Measurements from ENCODE around the gene DAW1.

Gene DAW1

DNA sequence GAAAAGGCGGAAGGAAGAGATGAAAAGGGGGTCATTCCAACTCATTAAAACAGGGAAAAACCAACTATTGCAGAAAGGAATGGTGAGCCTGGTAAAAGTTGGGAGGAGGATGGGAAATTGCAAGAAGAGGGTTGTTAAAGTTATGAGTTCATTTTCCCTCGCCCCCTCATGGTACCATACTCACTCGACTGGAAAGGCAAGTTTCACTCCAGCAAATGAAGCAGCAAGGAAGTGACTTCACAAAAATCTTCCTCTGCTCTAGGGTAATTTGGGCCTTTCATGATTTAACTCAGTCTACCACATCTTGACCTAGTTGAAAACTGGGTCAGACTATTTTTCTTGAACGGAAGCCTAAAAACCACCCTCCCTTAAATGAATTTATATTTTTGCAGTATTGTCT lies 22.8 kb upstream of the DAW1 start:
- H3K4me3 Mint-ChIP-seq: peak overlapping the region; percentile 32
- H3K27me3 Mint-ChIP-seq: peaks cover 8% of the 10 kb centered on the region
- ATAC-seq: peak; percentile 49
- peaks cover 2% of the 10 kb centered on the region for H3K4me1 Mint-ChIP-seq
- no peaks in the 10 kb centered on the region for H3K36me3 Mint-ChIP-seq (ENCODE audit: low read depth)
- DNase-seq: no peak
- no peaks in the 10 kb centered on the region for H3K9me3 Mint-ChIP-seq
- H3K27ac Mint-ChIP-seq: no peak overlapping the region

DNA sequence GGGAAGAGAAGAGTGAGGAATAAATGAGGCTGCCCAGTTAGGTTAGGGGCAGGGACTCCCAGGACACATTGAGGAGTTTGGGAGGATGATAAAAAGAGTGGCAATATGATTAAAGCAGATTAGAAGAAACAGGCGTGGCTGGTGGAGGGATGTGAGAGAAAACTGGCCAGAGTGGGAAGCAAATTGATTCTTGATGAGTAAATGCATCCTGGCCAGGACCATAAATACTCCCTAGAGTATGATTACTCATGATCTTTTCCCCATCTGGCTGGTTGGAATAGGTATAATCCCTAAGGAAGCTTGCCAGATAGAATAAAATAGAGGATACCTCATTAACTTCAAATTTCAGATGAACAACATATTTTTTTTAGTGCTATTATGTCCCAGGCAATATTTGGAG lies 21.5 kb upstream of the DAW1 start:
- H3K9me3 Mint-ChIP-seq: no peaks in the 10 kb centered on the region
- H3K4me3 Mint-ChIP-seq: no peak overlapping the region
- H3K27me3 Mint-ChIP-seq: peaks cover 8% of the 10 kb centered on the region
- peak overlapping the region; percentile 6 for H3K27ac Mint-ChIP-seq
- DNase-seq: no peak
- H3K4me1 Mint-ChIP-seq: peaks cover 2% of the 10 kb centered on the region
- H3K36me3 Mint-ChIP-seq (ENCODE audit: low read depth): no peaks in the 10 kb centered on the region
- ATAC-seq: no peak

- DNase-seq: no peak
- H3K4me3 Mint-ChIP-seq: no peak overlapping the region
- peaks cover 7% of the 10 kb centered on the region for H3K27me3 Mint-ChIP-seq
- H3K27ac Mint-ChIP-seq: no peak overlapping the region
- no peak for ATAC-seq
- no peaks in the 10 kb centered on the region for H3K36me3 Mint-ChIP-seq (ENCODE audit: low read depth)
- peaks cover 2% of the 10 kb centered on the region for H3K4me1 Mint-ChIP-seq
- H3K9me3 Mint-ChIP-seq: no peaks in the 10 kb centered on the region
Observed at GRCh38 chr2:227853204-227853629, 18.2 kb upstream of the DAW1 start.

DNA sequence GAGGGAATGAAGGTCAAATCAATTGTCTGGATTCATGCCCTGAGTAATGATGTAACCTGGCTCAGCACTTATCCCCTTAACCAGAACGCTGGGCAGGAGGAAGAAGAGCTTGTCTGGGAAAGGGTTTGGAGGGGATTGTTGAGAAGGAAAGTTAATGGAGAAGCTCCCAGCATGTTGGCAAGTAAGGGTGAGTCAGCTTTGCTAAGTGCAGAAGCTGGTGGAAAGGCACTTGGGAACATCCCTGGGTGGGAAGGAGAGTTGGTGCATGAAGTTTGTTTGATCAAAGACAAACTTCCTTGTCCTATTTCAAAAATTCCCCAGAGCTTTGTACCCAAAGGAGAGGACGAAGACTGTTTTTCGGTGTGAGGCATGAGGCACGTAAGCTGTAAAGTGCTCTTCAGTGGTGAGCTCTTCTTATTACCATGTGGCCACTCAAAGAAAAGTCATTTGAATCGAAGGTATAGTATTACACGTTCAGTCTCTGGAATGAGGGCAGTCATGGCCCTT lies 17.6 kb upstream of the DAW1 start:
- no peak overlapping the region for H3K27ac Mint-ChIP-seq
- H3K36me3 Mint-ChIP-seq (ENCODE audit: low read depth): no peaks in the 10 kb centered on the region

DNA sequence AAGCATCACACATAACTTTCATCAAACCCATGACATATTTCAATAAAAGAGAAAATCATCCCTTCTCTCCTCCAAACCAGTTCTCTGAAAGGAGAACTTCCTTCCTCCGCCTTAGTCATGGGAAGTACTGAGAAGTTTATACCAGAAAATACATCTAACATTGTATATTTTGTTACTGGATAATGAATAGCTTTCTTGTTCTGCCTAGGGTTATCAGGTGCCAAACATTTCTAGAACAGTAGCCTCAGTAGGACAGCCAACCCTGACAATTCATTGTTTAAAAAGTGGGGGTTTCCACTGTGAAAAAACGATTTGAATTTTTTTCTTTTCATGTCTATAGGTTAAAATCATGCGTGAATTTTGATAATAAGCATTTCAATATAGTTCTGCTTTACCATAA lies 16.0 kb upstream of the DAW1 start:
- Mint-ChIP-seq H3K9me3 (no peaks in the 10 kb centered on the region), H3K4me3 (no peak overlapping the region), H3K27me3 (peaks cover 4% of the 10 kb centered on the region), H3K36me3 (ENCODE audit: low read depth) (no peaks in the 10 kb centered on the region), H3K27ac (no peak overlapping the region), H3K4me1 (no peaks in the 10 kb centered on the region)
- ATAC-seq: no peak
- no peak for DNase-seq

More for the DNA sequence above, 17.6 kb upstream of the DAW1 start:
- Mint-ChIP-seq H3K27me3 (peaks cover 7% of the 10 kb centered on the region), H3K9me3 (no peaks in the 10 kb centered on the region), H3K4me1 (no peaks in the 10 kb centered on the region), H3K4me3 (no peak overlapping the region)
- no peak for ATAC-seq
- DNase-seq: no peak

- no peaks in the 10 kb centered on the region for H3K4me1 Mint-ChIP-seq
- DNase-seq (no peak), ATAC-seq (no peak)
- no peaks in the 10 kb centered on the region for H3K36me3 Mint-ChIP-seq (ENCODE audit: low read depth)
- no peak overlapping the region for H3K4me3 Mint-ChIP-seq
- no peak overlapping the region for H3K27ac Mint-ChIP-seq
- H3K9me3 Mint-ChIP-seq: no peaks in the 10 kb centered on the region
- H3K27me3 Mint-ChIP-seq: peaks cover 2% of the 10 kb centered on the region
Observed at GRCh38 chr2:227856697-227857096, 14.7 kb upstream of the DAW1 start.

DNA sequence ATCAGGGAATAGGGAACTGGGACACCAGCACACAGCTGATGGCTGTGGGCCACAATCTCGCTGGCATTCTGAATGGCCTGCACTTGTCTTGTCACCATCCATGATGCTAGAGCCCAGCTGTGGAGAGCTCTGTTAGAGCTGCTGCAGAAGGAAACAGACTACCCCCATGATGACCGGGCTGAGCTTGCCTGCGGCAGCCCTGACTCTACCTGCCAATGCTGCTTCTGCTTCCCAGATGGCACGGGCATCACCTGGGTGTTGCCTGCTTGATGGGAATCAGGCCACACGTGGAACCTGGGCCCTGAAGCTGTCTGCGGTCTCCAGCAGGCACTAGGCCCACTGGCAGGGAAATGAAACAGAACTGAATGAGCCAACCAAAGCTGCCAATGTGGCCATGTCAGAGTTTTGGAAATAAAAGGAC lies 11.2 kb upstream of the DAW1 start:
- peaks cover 4% of the 10 kb centered on the region for H3K27me3 Mint-ChIP-seq
- ATAC-seq (no peak), DNase-seq (no peak)
- no peak overlapping the region for H3K27ac Mint-ChIP-seq
- no peaks in the 10 kb centered on the region for H3K9me3 Mint-ChIP-seq
- H3K4me3 Mint-ChIP-seq: no peak overlapping the region
- peaks cover 4% of the 10 kb centered on the region for H3K4me1 Mint-ChIP-seq
- no peaks in the 10 kb centered on the region for H3K36me3 Mint-ChIP-seq (ENCODE audit: low read depth)

DNA sequence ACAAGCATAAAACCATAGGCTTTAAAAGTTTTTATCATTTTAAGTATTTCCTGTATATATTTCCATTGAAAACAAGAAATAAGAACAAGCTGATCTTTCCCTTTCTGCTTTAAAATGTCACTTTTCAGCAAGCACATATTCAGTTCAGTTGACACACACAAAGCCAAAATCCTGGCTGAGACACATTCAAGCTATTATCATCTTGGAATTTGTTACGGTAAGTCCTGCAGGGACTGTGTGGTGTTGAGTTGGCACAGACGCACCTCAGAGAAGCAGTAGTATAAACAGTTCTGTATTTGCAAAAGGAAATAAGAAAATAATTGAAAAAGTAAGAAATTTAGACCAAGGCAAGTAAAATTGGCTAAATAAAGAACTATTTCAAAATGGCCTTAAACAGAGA lies 10.4 kb upstream of the DAW1 start:
- Mint-ChIP-seq H3K36me3 (ENCODE audit: low read depth) (no peaks in the 10 kb centered on the region), H3K4me3 (no peak overlapping the region), H3K27me3 (peaks cover 6% of the 10 kb centered on the region), H3K27ac (no peak overlapping the region), H3K4me1 (peaks cover 4% of the 10 kb centered on the region), H3K9me3 (no peaks in the 10 kb centered on the region)
- ATAC-seq: no peak
- DNase-seq: no peak

- H3K4me1 Mint-ChIP-seq: peaks cover 4% of the 10 kb centered on the region
- H3K27ac Mint-ChIP-seq: no peak overlapping the region
- H3K4me3 Mint-ChIP-seq: no peak overlapping the region
- H3K36me3 Mint-ChIP-seq (ENCODE audit: low read depth): no peaks in the 10 kb centered on the region
- ATAC-seq (no peak), DNase-seq (peak; percentile 26)
- peaks cover 6% of the 10 kb centered on the region for H3K27me3 Mint-ChIP-seq
- no peaks in the 10 kb centered on the region for H3K9me3 Mint-ChIP-seq
Observed at GRCh38 chr2:227862227-227862740, 9.1 kb upstream of the DAW1 start.

DNA sequence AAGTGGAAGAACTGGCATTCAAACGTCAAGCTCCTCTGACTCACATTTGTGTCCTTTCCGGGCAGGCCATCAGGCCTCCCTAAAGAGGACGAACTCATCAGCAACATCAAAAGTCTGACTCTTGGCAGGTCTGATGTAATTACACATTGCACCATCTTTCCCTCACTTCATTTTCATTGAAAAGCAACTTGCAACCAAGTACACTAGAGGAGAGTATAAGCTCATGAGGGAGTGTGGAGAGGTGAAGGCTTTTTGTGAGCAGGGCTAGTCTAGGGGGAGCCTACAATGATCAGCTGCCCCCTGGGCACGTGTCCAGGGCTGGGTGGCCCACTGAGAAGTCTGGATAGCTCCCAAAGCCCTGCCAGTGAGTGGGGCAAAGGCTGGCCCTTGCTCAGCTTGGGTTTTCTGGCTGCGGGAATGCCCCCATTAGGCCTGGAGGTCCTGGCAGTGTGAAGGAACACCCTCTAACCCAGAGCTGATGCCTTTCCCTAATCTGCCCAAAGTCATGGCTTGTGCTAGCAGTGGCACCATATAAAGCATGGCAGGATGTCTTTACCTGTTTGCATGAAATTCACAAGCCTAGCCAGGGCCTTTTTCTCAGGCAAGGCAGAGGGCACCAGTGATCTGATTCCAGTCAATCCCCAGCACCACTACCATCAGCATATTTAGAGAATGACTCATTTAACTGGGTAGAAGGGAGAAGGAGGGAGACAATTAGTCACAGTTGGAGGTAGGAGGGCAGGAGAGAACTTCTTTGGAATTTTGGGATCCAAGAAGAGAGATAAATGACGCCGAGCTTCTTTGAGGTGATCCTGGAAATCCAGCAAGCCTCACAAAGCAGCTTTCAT lies 8.5 kb upstream of the DAW1 start:
- DNase-seq: no peak
- no peak overlapping the region for H3K4me3 Mint-ChIP-seq
- no peaks in the 10 kb centered on the region for H3K36me3 Mint-ChIP-seq (ENCODE audit: low read depth)
- ATAC-seq: no peak
- no peaks in the 10 kb centered on the region for H3K9me3 Mint-ChIP-seq
- H3K27me3 Mint-ChIP-seq: peaks cover 6% of the 10 kb centered on the region
- H3K4me1 Mint-ChIP-seq: peaks cover 4% of the 10 kb centered on the region
- H3K27ac Mint-ChIP-seq: no peak overlapping the region

- Mint-ChIP-seq H3K27me3 (peaks cover 6% of the 10 kb centered on the region), H3K4me1 (peaks cover 4% of the 10 kb centered on the region), H3K36me3 (ENCODE audit: low read depth) (no peaks in the 10 kb centered on the region), H3K4me3 (no peak overlapping the region), H3K9me3 (no peaks in the 10 kb centered on the region), H3K27ac (no peak overlapping the region)
- DNase-seq (no peak), ATAC-seq (peak; percentile 13)
Observed at GRCh38 chr2:227864161-227864756, 7.2 kb upstream of the DAW1 start.

- Mint-ChIP-seq H3K36me3 (ENCODE audit: low read depth) (no peaks in the 10 kb centered on the region), H3K9me3 (no peaks in the 10 kb centered on the region)
Observed at GRCh38 chr2:227865291-227865690, 6.1 kb upstream of the DAW1 start.

DNA sequence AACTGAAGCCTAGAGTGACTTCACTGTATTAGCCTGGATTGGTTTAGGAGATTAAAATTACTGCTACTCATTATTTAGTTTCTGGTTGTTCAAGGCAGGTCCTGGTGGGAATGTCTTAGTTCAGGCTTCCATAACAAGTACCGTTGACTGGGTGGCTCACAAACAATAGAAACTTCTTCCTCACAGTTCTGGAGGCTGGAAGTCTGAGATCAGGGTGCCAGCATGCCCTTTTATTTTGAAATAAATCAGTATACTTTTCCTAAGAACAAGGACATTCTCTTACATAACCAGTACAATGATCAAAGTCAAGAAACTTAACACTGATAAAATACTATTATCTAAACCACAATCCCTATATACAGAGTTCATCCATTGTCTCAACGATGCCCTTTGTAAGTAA lies 4.0 kb upstream of the DAW1 start:
- Mint-ChIP-seq H3K4me1 (peaks cover 4% of the 10 kb centered on the region), H3K36me3 (ENCODE audit: low read depth) (no peaks in the 10 kb centered on the region), H3K27ac (no peak overlapping the region), H3K4me3 (no peak overlapping the region), H3K27me3 (peaks cover 18% of the 10 kb centered on the region), H3K9me3 (no peaks in the 10 kb centered on the region)
- ATAC-seq (no peak), DNase-seq (no peak)

More at GRCh38 chr2:227865291-227865690, 6.1 kb upstream of the DAW1 start:
- Mint-ChIP-seq H3K4me3 (no peak overlapping the region), H3K4me1 (peaks cover 4% of the 10 kb centered on the region), H3K27me3 (peaks cover 15% of the 10 kb centered on the region), H3K27ac (no peak overlapping the region)
- ATAC-seq (no peak), DNase-seq (no peak)

- Mint-ChIP-seq H3K27me3 (peaks cover 30% of the 10 kb centered on the region), H3K36me3 (ENCODE audit: low read depth) (no peaks in the 10 kb centered on the region), H3K9me3 (no peaks in the 10 kb centered on the region), H3K4me1 (no peaks in the 10 kb centered on the region), H3K27ac (no peak overlapping the region), H3K4me3 (no peak overlapping the region)
- ATAC-seq: no peak
- no peak for DNase-seq
Observed at GRCh38 chr2:227870710-227871374, 589 bp upstream of the DAW1 start.

All from activated naive CD8-positive, alpha-beta T cell treated with anti-CD3 and anti-CD28 coated beads, Interleukin-2, amount 50 U/mL, for 24 hours (primary cell).